HL-60 (cell line): Measurements from ENCODE around the gene SPRYD7.

ENCODE experiments used
- POLR2AphosphoS5 ChIP-seq: IDR thresholded peaks from 2 replicates; pipeline ENCODE4 v1.6.1; 2012; ENCODE audit warnings: low read depth
- TF ChIP-seq, protein P1 (sequence below): IDR thresholded peaks from one replicate; pipeline ENCODE4 v1.5.1; 2011; ENCODE audit warnings: low read length, control low read depth, inconsistent platforms; ENCODE audit not compliant: insufficient read depth

DNA sequence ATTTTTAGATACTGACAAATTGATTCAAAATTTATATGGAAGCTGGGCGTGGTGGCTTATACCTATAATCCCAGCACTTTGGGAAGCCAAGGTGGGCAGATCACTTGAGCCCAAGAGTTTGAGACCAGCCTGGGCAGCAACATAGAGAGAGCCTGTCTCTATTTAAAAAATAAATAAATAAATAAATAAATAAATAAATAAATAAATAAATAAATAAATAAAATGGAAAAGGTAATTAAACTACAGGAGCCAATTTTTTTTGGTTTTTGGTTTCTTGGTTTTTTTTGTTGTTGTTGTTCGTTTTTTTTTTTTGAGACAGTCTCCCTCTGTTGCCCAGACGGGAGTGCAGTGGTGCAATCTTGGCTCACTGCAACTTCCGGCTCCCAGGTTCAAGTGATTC lies 31.3 kb upstream of the SPRYD7 start:
- TF ChIP-seq, protein P1, sequence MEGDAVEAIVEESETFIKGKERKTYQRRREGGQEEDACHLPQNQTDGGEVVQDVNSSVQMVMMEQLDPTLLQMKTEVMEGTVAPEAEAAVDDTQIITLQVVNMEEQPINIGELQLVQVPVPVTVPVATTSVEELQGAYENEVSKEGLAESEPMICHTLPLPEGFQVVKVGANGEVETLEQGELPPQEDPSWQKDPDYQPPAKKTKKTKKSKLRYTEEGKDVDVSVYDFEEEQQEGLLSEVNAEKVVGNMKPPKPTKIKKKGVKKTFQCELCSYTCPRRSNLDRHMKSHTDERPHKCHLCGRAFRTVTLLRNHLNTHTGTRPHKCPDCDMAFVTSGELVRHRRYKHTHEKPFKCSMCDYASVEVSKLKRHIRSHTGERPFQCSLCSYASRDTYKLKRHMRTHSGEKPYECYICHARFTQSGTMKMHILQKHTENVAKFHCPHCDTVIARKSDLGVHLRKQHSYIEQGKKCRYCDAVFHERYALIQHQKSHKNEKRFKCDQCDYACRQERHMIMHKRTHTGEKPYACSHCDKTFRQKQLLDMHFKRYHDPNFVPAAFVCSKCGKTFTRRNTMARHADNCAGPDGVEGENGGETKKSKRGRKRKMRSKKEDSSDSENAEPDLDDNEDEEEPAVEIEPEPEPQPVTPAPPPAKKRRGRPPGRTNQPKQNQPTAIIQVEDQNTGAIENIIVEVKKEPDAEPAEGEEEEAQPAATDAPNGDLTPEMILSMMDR, result no peak
- no peak for TF ChIP-seq POLR2AphosphoS5
